ENCODE results near the gene ACSM6. TPM values are rescaled to one million over a fixed set of nuclear protein-coding genes. Genes with fewer than 3 reads are reported as not detected.
A peak's percentile ranks its signal among the peaks of the same experiment; 100 is the strongest.
"Not testable (repeated sequence)": the region's sequence is repeated elsewhere in the genome, so short reads cannot be mapped to it uniquely, and the experiment has no call there.

Gene ACSM6, protein sequence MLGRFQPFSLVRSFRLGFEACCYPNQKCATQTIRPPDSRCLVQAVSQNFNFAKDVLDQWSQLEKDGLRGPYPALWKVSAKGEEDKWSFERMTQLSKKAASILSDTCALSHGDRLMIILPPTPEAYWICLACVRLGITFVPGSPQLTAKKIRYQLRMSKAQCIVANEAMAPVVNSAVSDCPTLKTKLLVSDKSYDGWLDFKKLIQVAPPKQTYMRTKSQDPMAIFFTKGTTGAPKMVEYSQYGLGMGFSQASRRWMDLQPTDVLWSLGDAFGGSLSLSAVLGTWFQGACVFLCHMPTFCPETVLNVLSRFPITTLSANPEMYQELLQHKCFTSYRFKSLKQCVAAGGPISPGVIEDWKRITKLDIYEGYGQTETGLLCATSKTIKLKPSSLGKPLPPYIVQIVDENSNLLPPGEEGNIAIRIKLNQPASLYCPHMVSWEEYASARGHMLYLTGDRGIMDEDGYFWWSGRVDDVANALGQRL
- total RNA-seq = not detected

GRCh38 chr10:95193944-95194343 is at the start of gene ACSM6:
Gene ACSM6 (plus strand): TSS chr10:95194238. CDS start chr10:95194486, 248 bp downstream.
- DNase-seq = no peak

GRCh38 chr10:95168694-95169093 is 25.3 kb upstream of the ACSM6 start:
- no peak for DNase-seq

- no peak for DNase-seq
Measured at GRCh38 chr10:95169522-95169921, 24.5 kb upstream of the ACSM6 start.

GRCh38 chr10:95170790-95171189 is 23.2 kb upstream of the ACSM6 start:
- no peak for DNase-seq

DNA sequence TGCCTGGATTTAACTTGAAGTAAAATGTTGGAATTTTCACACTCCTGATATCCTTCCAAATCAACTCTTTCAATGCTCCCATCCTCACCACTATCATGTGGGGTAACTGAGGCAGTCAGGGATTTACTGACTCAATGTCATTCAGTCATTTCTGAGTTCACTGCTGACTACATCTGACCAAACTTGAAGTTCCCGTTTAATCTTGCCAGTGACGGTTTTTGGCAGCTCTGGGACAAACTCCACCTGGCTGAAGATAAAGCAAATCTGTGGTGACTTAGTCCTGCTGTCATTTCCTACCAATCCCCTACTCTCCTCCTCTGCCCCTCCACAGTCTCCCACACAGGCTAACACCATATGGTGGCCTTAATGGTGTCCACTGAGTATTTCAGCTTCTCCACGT is 22.7 kb upstream of the ACSM6 start:
- DNase-seq = no peak

DNA sequence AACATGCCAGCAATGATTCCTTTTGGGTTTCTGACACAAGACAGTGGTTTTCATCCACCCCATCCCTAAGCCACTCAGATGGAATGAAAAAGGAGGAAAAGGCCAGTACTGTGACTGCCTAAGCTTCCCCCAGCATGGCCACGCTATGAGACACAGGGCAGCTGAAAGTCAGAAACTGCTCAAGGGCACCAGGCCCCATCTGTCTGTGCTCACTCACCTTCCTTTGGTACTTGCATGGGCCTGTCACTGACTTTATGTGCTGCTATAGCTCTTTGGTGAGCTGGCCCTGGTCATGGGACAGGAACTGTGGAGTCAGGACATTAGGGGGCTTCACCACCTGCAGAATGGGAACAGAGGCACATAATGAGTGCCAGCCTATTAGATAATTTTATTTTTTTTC is 21.2 kb upstream of the ACSM6 start:
- no peak for DNase-seq

GRCh38 chr10:95176101-95176500 is 17.9 kb upstream of the ACSM6 start:
- no peak for DNase-seq

GRCh38 chr10:95177429-95177828 is 16.6 kb upstream of the ACSM6 start:
- no peak for DNase-seq

DNA sequence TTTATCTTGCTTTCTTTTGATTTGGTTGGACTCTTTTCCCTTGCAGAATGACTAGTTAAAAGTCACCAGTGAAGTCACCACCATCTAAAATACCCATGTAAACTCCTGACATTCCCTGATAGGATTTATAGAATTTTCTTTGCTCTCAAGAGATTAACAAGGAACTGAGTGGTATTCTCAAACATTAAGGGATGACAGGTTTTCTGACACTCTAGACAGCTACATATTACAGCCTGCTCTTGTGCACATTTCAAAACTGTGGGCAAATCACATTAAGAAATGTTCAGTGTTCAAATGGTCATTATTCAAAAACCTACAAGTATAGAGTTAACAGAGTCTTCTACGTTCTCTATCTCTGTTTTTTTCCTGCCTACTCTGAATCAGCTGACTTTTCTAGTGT is 15.8 kb upstream of the ACSM6 start:
- no peak for DNase-seq

DNA sequence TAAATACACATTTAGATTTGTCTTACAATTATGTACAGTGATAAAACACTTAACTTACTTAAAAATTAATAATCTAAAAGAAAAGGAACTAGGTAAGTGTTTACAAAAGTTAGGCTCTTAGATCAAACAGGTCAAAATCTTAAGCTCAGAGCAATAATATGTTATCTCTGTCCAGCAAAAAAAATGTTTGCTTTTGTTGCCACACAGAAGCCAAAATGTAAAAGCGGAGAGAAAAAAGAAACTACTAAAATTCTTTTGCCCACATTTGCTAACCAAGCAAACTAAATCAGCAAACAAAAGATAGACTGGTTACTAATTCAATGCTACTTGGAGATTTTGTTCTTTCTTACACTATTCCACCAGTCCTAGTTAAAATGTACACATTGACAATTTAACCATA is 15.2 kb upstream of the ACSM6 start:
- no peak for DNase-seq

DNA sequence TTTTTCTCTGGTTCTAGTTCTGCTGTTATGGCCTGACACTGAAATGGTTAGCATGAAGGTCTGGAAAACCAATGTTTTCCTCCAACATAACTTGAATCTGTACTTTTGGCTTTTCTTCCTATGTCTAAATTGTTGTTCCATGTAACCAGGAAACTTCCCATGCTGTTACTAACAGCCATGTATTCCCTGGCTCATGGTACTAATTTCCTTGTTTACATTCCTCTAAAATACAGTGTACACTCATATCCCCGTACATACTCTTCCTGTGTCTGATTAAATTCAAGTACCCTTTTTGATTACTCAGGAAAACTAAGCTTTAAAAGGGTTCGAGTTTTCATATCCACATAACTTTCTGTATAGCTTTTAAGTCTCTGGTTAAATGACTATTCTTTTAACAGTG is 12.3 kb upstream of the ACSM6 start:
- DNase-seq = peak; percentile 36

- peak; percentile 78 for DNase-seq
Measured at GRCh38 chr10:95183271-95184230, 10.5 kb upstream of the ACSM6 start.

DNA sequence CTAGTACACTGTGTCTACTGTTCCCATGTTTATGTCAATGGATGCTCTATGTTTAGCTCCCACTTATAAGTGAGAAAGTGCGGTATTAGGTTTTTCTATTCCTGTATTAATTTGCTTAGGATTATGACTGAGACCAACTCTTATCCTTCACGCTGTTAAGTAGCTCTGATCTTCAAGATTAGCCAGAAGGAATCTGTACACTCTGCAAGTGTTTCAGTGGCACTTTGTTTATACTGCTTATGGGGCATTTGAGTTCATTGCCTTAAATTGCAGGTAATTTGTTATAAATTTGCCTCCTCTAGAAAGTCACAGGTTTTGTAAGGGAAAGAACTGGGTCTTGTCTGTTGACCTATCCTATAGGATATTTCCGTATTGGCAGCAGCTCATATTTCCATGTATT is 6.4 kb upstream of the ACSM6 start:
- DNase-seq = no peak

DNA sequence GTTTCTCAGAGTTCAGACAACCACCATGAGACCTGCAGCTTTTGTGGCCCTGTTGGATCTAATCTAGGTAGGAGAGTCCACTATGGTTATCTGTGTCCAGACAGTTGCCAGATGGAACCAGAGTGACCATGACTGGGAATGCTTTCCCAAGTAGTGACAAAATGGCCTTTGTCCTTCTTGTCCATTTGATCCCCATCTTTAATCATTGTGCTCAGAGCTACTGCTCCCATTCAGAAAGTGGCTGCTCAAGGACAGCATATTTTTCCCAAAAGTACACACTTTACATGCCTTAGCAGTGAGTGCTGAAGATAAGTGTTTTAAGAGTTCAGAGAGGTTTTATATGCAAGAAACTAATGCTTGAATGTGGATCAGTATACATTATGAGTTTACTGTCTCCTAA is 5.4 kb upstream of the ACSM6 start:
- no peak for DNase-seq

DNA sequence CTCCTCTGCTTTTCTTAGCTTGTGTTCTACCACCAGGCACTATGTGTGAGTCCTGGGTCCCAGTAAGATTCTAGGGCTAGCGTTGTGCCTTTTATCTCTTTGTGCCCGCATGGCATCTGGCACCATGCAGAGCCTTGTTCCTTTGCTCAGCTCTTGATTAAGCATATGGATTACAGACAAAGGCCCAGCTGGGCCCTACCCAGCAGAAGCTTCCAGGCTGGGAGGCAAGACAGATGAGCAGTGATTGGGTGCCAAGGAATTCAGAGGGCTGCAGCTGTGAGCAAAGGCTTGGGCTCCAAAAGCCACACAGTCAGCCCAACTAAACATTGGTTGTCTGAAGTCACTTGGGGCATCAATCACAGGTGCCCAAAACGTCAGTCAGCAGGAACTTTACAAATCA is 2.0 kb downstream of the ACSM6 start:
- peak; percentile 79 for DNase-seq

- no peak for DNase-seq
Measured at GRCh38 chr10:95201736-95202135, 7.7 kb downstream of the ACSM6 start.

DNA sequence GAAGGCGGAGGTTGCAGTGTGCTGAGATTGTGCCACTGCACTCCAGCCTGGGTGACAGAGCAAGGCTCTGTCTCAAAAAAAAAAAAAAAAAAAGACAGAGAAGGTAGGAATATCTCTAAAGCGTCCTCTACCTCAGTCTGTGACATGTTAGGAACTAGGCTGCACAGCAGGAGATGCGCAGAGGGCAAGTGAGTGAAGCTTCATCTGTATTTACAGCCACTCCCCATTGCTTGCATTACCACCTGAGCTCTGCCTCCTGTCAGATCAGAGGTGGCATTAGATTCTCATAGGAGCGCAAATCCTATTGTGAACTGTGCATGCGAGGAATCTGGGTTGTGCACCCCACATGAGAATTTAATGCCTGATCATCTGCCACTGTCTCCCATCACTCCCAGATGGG is 8.8 kb downstream of the ACSM6 start:
- not testable (repeated sequence) for DNase-seq

DNA sequence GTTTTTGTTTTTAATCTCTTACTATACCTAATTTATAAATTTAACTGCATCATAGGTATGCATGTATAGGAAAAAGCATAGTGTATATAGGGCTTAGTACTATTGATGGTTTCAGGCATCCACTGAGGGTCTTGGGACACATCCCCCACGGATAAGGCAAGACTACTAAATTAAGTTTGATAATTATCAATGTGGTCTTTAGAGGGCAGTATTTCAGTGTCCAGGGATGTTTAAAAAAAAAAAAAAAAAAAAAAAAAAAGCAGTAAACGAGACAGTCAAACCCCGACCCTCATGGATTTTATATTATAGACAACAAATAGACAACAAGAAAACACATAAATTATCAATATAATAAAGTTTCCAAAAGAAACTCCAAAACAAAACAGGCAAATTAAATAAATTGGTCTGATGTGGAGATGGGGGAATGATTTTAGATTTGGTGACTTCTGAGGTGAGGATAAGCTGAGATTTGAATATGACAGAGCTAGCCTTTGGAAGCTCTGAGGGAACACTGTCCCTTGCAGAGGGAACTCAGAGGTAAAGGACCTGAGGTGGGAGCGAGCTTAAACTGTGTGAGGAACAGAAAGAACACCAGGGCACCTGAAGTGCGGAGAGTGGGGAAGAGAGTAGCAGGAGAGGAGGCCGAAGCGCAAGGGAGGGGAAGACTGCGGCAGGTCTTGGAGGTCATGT is 14.8 kb downstream of the ACSM6 start:
- no peak for DNase-seq

- DNase-seq = no peak
Measured at GRCh38 chr10:95209509-95210127, 15.6 kb downstream of the ACSM6 start.

DNA sequence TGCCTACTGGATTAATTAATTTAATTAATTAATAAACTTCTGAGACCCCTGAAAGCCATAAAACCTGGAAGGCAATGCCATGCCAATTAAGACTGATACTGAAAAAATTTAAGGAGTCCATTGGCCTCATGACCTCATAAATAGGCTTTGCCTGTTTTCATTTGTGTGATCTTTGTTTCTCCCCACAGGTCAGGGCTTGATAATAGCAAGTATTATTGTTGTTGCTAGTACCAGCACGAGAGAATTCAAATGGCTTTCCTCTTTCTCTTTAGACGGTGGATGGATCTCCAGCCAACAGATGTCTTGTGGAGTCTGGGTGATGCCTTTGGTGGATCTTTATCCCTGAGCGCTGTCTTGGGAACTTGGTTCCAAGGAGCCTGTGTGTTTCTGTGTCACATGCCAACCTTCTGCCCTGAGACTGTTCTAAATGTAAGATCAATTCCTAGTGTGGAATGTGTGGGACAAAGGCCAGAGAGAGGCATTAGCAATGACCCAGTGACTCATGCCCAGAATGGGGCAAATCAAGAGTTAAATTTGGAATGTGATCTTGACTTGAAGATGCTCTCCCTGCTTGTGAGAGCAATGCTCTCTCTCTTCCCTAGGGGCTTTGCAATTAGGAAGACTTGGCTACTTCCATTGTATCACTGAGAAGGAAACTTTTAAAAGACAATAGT is 17.7 kb downstream of the ACSM6 start:
- no peak for DNase-seq

- no peak for DNase-seq
Measured at GRCh38 chr10:95214369-95214768, 20.3 kb downstream of the ACSM6 start.
